GM19035 (cell line): ENCODE data around the gene HTT.

Experiments
- ATAC-seq: cut with Tn5 transposase; IDR thresholded peaks from one replicate; pipeline ENCODE4 v1.9.1; 2021; ENCODE audit not compliant: unreplicated experiment

HTT gene

GRCh38 chr4:3286335-3287175, 212.1 kb downstream of the HTT start:
- no peak for ATAC-seq

- no peak for ATAC-seq
Measured at GRCh38 chr4:3287271-3287971, 212.9 kb downstream of the HTT start.

- no peak for ATAC-seq
Measured at GRCh38 chr4:3287972-3288570, 213.6 kb downstream of the HTT start.

- ATAC-seq: no peak
Measured at GRCh38 chr4:3288571-3289094, 214.2 kb downstream of the HTT start.

GRCh38 chr4:3290476-3290875, 216.0 kb downstream of the HTT start:
- ATAC-seq: no peak

GRCh38 chr4:3290889-3291321, 216.4 kb downstream of the HTT start:
- no peak for ATAC-seq

- no peak for ATAC-seq
Measured at GRCh38 chr4:3291411-3291968, 217.0 kb downstream of the HTT start.

- ATAC-seq: peak; percentile 12
Measured at GRCh38 chr4:3291969-3292570, 217.6 kb downstream of the HTT start.

- ATAC-seq: peak; percentile 72
Measured at GRCh38 chr4:3292571-3293400, 218.3 kb downstream of the HTT start, which contains the start of gene RGS12. Gene RGS12, plus strand, starts transcription at chr4:3293021. Its CDS starts 23,150 bp downstream, at chr4:3316171.
